ENCODE data around the gene ACOXL.

The ACOXL gene

DNA sequence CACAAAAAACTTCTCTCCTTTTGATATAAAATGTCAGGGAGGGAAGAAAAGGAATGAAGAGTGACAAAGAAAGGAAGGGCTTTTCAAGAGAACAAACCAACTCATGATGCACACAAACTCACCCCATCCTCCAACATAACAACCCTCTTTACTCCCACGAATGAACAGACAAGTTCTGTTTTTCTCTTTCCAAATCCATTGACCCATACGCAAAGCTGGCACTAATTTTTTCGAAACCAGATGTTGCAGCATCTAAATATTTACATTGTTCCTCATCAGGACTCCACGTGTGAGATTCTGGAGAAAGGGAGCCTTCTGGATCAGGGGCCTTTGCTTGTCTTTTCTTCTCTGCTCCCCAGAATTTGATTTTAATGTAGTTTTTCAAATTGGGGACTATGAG, 245.0 kb downstream of the ACOXL start:
- no peak for DNase-seq (ENCODE audit: low spot score)

DNA sequence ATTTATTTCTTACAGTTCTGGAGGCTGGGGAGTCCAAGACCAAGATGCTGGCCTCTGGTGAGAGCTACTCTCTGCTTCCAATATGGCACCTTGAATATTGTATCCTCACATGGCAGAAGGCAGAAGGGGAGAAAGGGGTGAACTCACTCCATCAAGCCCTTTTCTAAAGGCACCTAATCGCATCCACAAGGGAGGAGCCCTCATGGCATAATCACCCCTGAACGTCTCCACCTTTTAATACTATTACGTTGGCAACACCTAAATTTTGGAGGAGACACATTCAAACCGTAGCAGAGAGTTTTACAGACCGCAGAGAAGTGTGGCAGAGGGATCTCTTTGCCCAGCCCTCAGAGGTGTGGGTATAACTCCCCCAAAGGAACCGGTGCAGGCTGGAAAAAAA, 245.8 kb downstream of the ACOXL start:
- no peak for DNase-seq (ENCODE audit: low spot score)

DNA sequence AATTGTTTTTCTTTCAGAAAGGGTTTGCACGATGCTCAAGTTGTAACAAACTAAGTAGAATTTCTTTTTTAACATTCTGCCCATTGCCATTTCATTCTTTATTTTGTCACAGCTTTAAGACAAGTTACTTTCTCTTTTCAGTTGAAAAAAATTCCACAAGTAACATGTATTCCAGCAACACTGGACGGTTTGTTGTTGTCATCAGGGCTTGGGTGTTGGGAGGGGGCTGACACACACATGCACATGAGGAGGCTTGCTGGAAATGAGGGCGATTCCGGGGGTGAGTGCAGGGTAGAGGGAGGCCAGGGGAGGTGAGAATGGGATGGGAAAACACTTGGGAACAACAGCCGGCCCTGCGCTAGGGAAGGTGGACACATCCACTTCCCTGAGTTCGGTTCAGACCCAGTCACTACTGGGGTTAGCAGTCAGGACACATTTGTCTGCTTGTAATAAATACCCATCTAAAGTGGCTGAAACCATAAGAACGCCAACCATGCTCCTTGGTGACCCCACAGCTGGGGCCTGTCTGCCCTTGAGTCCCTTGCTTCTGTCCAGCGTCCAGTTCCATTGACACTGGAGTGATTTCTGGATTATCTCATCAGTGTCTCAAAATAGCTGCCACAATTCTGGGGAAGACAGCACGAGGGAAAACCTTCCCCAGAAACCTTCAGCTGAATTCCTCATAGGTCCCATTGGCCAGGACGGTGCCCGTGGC, 246.5 kb downstream of the ACOXL start:
- DNase-seq (ENCODE audit: low spot score) = no peak

DNA sequence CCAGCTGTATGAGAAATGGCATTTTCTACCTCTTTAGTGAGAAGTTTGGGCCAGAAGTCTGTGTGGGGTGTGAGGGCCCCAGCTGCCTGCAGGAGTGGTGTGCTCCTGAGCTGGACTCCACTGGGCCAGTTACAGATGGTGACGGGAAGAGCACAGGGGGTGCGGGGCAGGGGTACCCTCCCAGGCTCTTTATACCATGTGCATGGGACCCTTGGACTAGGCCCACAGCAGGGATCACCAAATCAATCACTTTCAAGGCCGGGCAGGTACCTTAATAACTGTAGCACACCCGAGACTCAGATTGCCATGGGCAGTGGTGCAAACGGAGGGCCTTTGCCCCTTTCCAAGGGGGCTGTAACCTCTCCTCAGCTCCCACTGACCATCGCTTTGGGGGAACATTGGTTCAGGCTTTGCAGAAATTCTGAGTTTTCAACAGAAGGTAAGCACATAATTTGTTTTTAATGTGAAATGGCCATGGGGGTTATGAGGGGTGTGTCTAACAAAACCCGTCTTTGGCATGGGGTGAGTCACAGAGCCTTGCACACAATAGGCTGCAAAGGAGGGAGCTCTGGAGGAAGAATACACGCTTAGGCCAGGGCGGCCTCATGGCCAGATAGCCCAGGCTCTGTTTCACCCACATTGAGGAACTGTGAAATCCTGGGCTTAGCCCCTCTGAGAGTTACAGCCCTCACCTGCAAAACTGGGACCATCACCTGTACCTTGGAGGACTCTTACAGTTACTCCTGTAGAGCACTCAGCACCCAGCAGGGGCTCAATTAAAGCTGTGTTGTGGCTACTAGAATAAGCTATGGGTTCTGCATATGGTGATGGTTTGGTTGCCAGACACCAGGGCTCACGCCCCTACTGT, 247.3 kb downstream of the ACOXL start:
- no peak for DNase-seq (ENCODE audit: low spot score)

DNA sequence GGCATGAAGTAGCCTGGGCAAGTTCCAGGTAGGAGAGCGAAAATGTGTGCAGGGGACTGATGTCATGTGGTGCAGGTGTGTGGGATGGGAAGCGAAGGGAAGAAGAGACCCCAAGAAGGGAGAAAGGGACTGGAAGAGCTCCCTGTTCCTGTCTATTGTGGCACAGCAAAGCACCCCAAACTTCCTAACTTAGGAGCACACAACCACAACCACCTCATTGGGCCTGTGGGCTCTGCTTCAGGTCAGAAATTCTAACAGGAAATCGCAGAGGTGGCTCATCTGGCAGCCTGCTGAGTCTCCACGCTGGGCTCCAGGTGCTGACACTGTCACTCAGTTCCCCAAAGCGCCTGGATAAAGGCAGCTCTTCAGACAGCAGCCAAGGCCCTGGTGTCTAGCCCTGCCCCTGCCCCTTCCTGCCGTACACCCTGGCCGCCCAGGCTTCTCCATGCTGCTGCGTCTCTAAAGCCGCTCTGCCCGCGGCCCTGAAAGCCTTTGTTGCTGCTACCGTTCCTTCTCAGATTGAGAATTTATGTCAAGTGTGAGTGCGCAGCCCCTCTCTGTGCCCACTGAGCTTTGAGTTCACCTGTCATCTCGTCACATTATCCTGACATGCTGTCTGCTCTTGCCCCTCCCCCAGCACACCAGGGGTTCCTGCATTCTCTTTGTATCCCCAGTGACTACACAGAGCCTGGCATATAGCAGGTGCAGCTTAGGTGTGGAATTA, 248.1 kb downstream of the ACOXL start:
- DNase-seq (ENCODE audit: low spot score) = no peak

DNA sequence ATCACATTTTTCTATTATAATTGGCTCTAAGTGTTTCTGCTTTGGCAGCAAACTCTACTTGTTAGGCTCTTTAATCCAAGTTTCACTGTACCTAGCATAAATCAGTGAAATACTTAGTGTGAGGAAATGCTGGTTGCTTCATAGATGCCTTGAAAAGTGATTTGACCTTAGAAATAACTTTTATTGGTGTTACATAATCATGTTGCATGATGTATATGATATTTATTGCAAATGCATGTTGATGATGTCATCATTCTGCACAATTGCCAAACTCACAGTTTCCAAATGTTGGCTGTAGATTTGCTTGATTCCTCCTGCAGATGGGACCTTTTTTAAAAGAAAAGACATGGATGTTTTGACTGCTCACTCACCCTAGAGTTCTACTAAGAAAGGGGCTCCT, 250.8 kb downstream of the ACOXL start:
- no peak for DNase-seq (ENCODE audit: low spot score)

DNA sequence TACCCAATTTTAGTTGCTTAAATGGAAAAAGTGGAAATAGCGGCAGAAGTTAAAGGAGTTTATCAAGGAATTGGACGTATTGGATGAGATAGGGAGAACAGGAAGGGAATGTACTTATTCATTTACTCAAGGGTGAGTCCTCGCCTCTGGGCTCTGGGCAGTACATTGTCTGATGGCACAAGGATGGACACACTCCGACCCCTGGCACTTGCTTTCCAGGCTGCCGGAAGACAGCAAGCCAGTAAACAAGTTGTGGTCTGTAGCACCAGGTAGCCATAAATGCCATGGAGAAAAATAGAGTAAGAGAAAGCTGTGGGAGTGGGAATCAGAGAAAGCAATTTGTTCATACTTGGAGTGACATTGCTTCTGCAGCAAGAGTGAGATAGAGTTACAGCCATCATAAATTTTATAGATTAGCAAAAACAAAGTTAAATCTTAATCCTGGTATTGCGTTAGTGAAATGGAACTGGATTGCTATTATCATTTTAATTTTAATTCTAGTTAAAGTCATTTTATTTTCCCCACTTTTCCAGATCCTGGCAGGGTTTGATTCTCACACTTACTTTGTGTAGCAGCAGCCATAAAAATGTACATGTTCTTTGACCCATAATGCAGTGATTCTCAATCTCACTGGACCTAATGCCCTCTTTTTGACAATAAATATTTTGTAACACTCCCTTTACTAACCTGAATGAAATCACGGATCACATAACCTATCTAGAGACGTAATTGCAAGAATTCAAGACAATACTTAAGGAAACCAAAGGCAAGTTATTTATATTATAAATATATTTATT, 252.5 kb downstream of the ACOXL start:
- DNase-seq (ENCODE audit: low spot score) = no peak

DNA sequence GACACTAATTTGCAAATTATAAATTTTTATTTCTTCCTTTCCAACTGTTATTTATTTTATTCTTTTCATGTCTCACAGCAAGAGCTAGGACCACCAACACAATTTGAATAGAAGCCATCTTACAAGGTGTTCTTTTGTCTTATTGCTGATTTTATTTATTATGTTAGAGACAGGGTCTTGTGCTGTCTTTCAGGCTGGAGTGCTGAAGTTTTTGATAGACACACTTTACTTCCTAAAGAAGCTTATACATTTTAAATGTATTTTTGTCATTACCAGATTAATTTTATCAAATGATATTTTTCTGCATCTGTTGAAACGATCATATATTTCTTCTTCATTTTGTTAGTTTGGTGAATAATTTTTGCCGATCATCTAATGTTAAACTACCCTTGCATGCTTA, 258.1 kb downstream of the ACOXL start:
- no peak for DNase-seq (ENCODE audit: low spot score)

DNA sequence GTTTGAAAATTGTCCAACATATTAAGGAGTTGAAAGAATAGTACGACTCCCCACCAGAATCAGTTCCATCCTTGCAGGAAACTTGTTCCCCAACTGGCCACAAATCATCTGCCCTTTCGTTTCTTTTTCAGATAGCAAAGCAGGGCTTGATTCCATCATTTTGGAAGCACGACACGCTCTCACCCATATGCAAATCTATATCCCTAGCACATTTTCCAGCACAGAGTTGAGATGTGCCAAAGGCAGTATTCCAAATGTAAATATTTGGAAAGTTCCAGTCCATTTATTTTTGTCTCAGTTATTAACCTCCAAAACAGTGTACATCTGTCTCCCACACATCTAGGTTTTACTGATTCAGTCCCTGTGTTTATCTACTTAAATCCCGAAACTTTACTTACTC, 259.5 kb downstream of the ACOXL start:
- no peak for DNase-seq (ENCODE audit: low spot score)

DNA sequence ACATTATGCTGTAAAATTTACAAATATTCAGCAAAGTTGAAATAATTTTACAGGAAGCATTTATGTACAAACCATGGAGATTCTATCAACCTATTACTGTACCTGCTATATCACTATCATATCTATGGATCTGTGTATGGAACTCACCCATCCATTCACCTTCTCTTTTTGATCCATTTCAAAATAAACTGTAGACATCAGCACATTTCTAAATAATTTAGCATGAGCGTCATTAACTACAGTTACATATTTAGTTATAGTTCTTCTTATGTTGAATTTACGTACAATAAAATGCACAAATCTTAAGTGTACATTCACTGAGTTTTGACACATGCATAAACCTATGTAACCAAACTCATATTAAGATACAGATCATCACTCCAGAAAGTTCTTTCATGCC, 260.5 kb downstream of the ACOXL start:
- no peak for DNase-seq (ENCODE audit: low spot score)

DNA sequence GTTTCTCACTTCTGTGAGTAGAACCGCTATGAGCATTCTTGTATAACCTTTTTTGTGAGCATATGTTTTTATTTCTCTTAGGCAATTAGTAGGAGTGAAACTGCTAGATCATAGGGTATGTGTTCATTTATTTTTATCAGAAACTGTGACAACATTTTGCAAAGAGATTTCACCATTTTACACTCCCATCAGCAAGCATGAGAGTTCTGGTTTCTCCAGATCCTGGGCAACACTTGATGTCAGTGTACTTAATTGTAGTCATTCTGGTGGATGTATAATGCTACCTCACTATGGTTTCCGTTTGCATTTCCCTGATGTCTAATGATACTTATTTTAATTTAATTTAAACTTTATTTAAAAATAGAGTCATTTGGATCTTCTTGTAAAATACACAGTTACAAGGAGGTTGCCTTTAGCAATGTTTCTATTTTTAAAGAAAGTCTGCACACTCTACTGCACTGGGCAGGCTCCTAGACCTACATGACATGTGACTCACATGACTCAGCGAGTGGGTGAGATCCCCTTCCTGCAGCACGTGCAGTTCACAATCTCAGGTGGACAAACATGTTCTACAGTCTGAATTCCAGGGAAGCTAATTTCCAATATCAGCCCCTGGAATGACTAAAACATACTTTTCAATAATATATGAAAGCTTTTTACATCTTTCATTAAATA, 261.3 kb downstream of the ACOXL start:
- DNase-seq (ENCODE audit: low spot score) = peak; percentile 13

DNA sequence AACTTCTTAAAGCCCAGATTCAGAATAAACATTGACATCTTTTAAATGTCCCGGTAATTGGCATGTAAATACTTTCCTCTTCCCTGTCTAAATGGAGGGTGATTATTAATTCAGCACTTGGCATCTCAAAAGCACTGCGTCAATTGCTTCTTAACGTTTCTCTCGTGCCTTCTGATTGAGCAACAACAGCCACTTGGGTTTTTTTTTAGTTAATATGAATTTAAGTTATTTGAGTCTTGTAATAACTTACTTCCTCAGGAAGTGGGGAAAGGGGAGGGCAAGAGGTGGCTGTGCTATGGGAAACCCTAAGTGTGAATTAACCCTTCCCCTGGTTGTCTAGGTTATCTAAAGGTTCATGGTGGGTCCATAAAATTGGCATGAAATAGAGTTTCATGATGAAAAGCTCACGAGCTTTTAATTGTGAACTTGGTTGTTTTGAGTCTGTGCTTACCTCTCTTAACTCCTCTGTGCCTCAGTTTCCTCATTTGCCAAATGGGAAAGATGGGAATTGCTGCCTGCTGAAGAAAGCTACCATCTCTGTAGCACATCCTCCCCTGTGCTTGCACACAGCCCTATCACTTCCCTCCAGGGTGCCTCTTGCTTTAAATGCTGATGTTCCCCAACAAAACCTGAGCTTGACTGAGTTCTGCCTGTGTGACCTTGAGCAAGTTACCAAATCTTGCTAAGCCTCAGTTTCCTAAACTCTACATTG, 262.0 kb downstream of the ACOXL start:
- peak; percentile 22 for DNase-seq (ENCODE audit: low spot score)

DNA sequence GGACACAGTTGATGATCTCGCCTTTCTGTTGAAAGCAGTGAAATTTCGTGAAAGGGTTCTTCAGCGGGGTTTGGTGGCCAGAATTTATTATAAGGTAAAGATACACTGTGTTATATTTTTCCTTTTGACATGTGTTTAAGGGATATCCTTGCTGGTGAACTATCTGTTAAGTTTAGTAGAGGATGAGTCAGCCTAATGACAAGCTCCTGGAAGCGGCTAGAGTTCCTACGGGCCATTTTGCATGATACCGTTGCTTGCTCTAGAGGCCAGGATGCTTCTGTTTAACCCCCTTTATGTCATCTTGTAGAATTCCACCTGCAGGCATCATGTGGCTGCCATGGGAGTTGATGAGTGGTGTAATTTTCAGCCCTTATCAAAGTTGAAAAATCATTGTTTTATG, 263.5 kb downstream of the ACOXL start:
- no peak for DNase-seq (ENCODE audit: low spot score)

DNA sequence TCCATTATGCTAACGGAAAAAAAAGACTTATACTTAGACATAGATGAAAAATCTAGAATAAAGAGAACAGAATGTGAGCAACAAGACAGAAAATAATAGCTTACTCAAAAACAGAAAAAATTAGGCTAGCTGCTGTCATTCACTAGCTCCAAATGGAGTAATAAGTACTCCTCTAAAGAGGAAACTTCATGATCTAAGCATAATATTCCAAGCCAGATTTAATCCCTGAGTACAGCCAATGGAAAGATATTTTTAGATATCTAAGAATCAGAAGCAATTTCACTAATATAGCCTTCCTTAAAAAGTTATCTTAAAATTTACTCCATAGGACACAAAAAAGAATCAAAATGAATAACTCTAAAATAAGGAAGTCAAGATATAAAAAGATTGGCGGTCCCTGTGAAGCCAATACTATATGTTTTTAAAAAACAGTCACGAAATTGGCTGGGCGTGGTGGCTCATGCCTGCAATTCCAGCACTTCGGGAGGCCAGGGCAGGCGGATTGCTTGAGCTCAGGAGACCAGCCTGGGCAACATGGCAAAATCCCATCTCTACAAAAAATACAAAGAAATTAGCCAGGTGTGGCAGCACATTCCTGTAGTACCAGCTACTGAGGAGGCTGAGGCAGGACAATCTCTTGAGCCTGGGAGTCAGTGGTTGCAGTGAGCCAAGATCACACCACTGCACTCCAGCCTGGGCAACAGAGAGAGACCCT, 265.1 kb downstream of the ACOXL start:
- DNase-seq (ENCODE audit: low spot score) = no peak

DNA sequence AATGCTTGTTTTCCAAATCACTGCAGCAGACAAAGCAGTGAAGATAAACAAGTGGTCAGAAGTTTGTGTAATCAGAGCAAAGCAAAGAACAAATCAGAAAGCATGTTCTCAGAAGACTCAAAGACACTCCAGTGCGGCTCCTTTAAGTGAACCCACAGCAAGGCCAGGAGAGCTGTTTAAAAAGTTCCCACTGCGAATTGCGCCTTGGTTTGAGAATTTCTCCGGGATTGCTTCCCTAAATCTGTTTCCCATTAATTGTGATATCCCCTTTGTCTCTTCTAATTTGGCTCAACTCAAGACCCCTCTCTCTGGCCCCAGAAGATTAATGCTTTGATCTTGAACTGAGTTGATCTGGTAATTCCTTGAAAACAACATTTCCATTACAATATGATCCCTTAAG, 265.9 kb downstream of the ACOXL start:
- DNase-seq (ENCODE audit: low spot score) = no peak

DNA sequence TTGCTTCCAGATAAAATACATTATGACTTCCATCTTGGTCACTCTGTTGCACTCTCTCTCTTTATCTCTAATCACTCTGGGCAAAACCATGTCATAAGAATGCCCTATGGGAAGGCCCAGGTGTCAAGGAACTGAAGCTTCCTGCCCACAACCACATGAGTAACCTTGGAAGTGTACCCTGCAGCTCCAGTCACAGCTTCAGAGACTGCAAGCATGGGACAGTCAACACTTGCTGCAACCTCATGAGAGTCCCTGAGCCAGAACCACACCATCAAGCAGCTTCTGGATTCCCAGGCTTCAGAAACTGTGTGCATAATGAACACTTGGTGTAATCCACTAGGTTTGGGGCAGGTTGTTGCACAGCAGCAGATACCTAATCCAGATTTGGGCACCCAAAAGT, 267.3 kb downstream of the ACOXL start:
- no peak for DNase-seq (ENCODE audit: low spot score)

DNA sequence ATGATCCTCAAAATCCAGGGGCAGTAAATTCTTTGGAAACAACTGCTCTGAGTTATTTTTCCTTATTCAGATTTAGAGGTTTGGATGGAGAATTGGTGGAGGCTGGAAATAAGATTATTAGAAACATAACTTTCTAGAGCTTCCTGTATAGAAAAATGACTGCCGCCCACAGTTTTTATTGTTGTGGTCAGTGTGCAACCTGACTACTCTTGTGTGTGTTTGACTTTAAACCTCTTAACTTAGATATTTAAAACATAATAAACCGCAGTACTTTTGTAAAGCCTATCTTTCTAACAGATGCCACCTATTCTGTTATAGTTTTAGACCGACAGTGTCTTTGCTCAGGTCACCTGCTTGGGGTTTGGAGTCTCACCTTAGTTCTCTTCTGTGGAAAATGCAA, 272.9 kb downstream of the ACOXL start:
- DNase-seq (ENCODE audit: low spot score) = no peak

DNA sequence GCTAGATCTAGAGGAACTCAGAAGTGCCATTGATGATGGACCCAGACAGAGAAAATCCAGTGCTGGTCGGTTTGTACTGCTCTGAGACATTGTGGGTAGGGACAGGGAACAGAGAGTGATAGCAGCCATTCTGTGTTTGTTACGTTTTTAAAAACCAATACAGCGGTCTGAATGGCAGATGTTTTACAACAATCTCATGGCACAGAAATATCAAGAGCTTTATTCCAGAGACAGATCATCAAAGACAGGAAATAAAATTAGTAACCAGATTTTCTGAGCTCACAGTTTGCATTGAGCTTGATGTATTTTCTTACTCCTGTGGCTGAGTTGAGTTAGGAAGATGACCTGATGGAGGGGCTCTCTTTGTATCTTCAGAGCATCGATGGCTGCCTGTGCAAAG, 273.4 kb downstream of the ACOXL start:
- no peak for DNase-seq (ENCODE audit: low spot score)

DNA sequence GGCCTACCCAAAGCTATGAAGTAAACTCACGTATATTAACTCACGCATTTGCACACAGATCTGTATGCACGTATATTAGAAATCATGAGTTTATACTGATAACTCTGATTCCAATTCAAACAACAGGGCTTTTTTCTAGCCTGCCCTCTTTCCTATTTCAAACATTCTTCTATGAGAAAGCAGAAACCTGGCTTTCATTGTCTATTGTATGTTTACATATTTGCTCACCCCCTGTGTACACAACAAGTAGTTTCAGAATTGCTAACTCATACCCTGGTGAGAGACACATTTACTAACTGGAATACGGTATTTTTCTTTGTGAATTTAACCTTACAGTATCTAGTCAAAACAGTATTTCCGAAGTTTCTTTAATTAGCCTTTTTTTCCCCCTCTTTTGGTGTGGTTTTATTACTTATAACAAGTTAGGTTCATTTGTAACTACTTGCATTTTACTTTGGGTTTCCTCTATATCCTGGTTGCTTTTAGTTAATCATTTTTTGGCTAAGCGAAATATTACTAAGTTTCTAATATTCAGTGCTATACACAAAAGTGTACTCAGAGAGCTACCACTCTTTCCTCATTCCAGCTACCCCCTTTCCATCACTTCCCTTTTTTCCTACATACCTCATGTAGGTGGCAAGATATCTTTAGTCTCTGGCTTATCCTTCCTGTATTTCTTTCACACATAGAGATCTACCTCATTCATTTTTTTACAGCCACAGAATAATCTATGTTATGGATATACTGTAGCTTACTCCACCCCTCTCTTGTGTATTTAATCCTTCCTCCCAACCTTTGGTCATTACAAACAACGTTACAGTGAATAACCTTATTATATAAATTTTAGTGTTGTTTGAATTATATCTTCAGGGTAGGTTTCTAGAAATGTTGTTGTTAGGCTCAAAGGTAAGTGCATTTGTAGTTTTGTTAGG, 275.6 kb downstream of the ACOXL start:
- no peak for DNase-seq (ENCODE audit: low spot score)
